Glomerular endothelial cell (primary cell): ENCODE measurements around the gene AGPAT4. TPM values are rescaled to one million over a fixed set of nuclear protein-coding genes. Genes with fewer than 3 reads are reported as not detected.
A peak's percentile ranks its signal among the peaks of the same experiment; 100 is the strongest.
"Not testable (repeated sequence)": the region's sequence is repeated elsewhere in the genome, so short reads cannot be mapped to it uniquely, and the experiment has no call there.

ENCODE experiments used
- DNase-seq: peaks from one replicate; pipeline ENCODE4 v3.0.0-alpha.2; 2011; ENCODE audit warnings: low read depth, low spot score; ENCODE audit errors: extremely low read depth
- total RNA-seq: library from RNA; depleted of rRNA; stranded (reverse); fragments of >200 nt; gene quantifications from 2 replicates; pipeline ENCODE4 v1.2.3, GENCODE V29; 2015

AGPAT4 gene
- 11.4 and 15.8 TPM in 2 replicates for total RNA-seq

GRCh38 chr6:161273752-161274487 is at the start of gene AGPAT4:
Gene AGPAT4, minus strand, starts transcription at chr6:161274061. Its CDS starts 41,848 bp downstream, at chr6:161232213.
- peak; percentile 92 for DNase-seq

- no peak for DNase-seq
Observed at GRCh38 chr6:161319231-161319630, 45.4 kb upstream of the AGPAT4 start.

- no peak for DNase-seq
Observed at GRCh38 chr6:161318456-161318855, 44.6 kb upstream of the AGPAT4 start.

- DNase-seq: no peak
Observed at GRCh38 chr6:161316531-161316930, 42.7 kb upstream of the AGPAT4 start.

GRCh38 chr6:161315246-161315917 is 41.5 kb upstream of the AGPAT4 start:
- DNase-seq: not testable (repeated sequence)

- not testable (repeated sequence) for DNase-seq
Observed at GRCh38 chr6:161314541-161315245, 40.8 kb upstream of the AGPAT4 start.

- no peak for DNase-seq
Observed at GRCh38 chr6:161313940-161314509, 40.2 kb upstream of the AGPAT4 start.

GRCh38 chr6:161313475-161313874 is 39.6 kb upstream of the AGPAT4 start:
- DNase-seq: not testable (repeated sequence)

GRCh38 chr6:161309774-161310173 is 35.9 kb upstream of the AGPAT4 start:
- DNase-seq: not testable (repeated sequence)

GRCh38 chr6:161308075-161308655 is 34.3 kb upstream of the AGPAT4 start:
- no peak for DNase-seq

- DNase-seq: no peak
Observed at GRCh38 chr6:161305860-161306259, 32.0 kb upstream of the AGPAT4 start.

- no peak for DNase-seq
Observed at GRCh38 chr6:161303628-161304340, 29.9 kb upstream of the AGPAT4 start.

GRCh38 chr6:161302949-161303348 is 29.1 kb upstream of the AGPAT4 start:
- DNase-seq: no peak

- no peak for DNase-seq
Observed at GRCh38 chr6:161301338-161301737, 27.5 kb upstream of the AGPAT4 start.

GRCh38 chr6:161300823-161301222 is 27.0 kb upstream of the AGPAT4 start:
- DNase-seq: no peak

- DNase-seq: no peak
Observed at GRCh38 chr6:161299726-161300125, 25.9 kb upstream of the AGPAT4 start.

GRCh38 chr6:161295784-161296183 is 21.9 kb upstream of the AGPAT4 start:
- no peak for DNase-seq

GRCh38 chr6:161292650-161293281 is 18.9 kb upstream of the AGPAT4 start:
- no peak for DNase-seq

- no peak for DNase-seq
Observed at GRCh38 chr6:161292145-161292544, 18.3 kb upstream of the AGPAT4 start.

GRCh38 chr6:161290751-161291150 is 16.9 kb upstream of the AGPAT4 start:
- no peak for DNase-seq
